CD4-positive, CD25-positive, alpha-beta regulatory T cell (primary cell): ENCODE measurements around the gene PLCB2. TPM values are rescaled to one million over a fixed set of nuclear protein-coding genes. Genes with fewer than 3 reads are reported as not detected.

Experiments used
- ATAC-seq, 2 donors: fragments of 150-1000 bp; cut with Tn5 transposase; one replicate each; pipeline ENCODE4 v1.10.0; 2021; ENCODE audit warnings: low read depth in 2 of 2, moderate number of reproducible peaks in 2 of 2, moderate library complexity in 1 of 2
- DNase-seq, 3 donors: peaks; one replicate each; pipeline versions ENCODE4 v3.0.0 to v3.0.0-alpha.2; 2012 to 2022; ENCODE audit warnings: mixed read lengths in 1 of 3
- H3K27ac ChIP-seq: one replicate; pipeline ENCODE4 v1.7.0; 2013; ENCODE audit warnings: mild to moderate bottlenecking, low read length; ENCODE audit not compliant: insufficient read depth, poor library complexity, severe bottlenecking
- H3K27me3 ChIP-seq: one replicate; pipeline ENCODE4 v1.7.0; 2013; ENCODE audit warnings: low read length; ENCODE audit not compliant: control insufficient read depth, insufficient read depth
- H3K36me3 ChIP-seq: one replicate; pipeline ENCODE4 v1.7.0; 2013; ENCODE audit warnings: mild to moderate bottlenecking, low read length, moderate library complexity; ENCODE audit not compliant: control insufficient read depth, insufficient read depth
- H3K4me1 ChIP-seq: 2 replicates; pipeline ENCODE4 v1.7.0; 2013; ENCODE audit warnings: mild to moderate bottlenecking, low read length; ENCODE audit not compliant: insufficient read depth, control insufficient read depth, poor library complexity, severe bottlenecking
- H3K4me3 ChIP-seq: one replicate; pipeline ENCODE4 v1.7.0; 2013; ENCODE audit warnings: low read depth, mild to moderate bottlenecking, low read length, moderate library complexity
- H3K9me3 ChIP-seq, 2 experiments: 1 replicate in 1 of 2; 2 replicates in 1 of 2; pipeline ENCODE4 v1.7.0; 2013; ENCODE audit warnings: low read length in 2 of 2, mild to moderate bottlenecking in 1 of 2, moderate library complexity in 1 of 2; ENCODE audit not compliant: control insufficient read depth in 2 of 2
- H3K27ac Mint-ChIP-seq, 3 donors: one replicate each; pipeline ENCODE4 v1.8.0; 2020 to 2022; ENCODE audit warnings: mild to moderate bottlenecking in 3 of 3, mixed read lengths in 3 of 3, moderate library complexity in 2 of 3
- H3K27me3 Mint-ChIP-seq: one replicate; pipeline ENCODE4 v1.8.0; 2022; ENCODE audit warnings: mild to moderate bottlenecking, mixed read lengths
- H3K36me3 Mint-ChIP-seq: one replicate; pipeline ENCODE4 v1.8.0; 2020; ENCODE audit warnings: mixed read lengths
- H3K4me1 Mint-ChIP-seq, 4 donors: one replicate each; pipeline ENCODE4 v1.8.0; 2020 to 2022; ENCODE audit warnings: mixed read lengths in 4 of 4, mild to moderate bottlenecking in 1 of 4
- H3K4me3 Mint-ChIP-seq, 4 donors: one replicate each; pipeline ENCODE4 v1.8.0; 2020 to 2022; ENCODE audit warnings: mild to moderate bottlenecking in 4 of 4, mixed read lengths in 4 of 4, moderate library complexity in 3 of 4
- H3K9me3 Mint-ChIP-seq, 7 donors: one replicate each; pipeline ENCODE4 v1.8.0; 2020 to 2022; ENCODE audit warnings: mixed read lengths in 7 of 7, mild to moderate bottlenecking in 3 of 7, moderate library complexity in 2 of 7
- polyA plus RNA-seq, 4 donors: library from polyadenylated mRNA; unstranded; fragments of 300-500 nt; fragmentation: Illumina TruSeq; gene quantifications; one replicate each; pipeline ENCODE4 v1.2.3, GENCODE V29; 2021
- total RNA-seq: library from RNA; stranded (reverse); gene quantifications from one replicate; pipeline ENCODE4 v1.2.3, GENCODE V29; 2022

The PLCB2 gene
- total and polyA plus RNA-seq, 5 donors from 2014 or later = 17.3 to 305 (median 21.3) TPM

DNA sequence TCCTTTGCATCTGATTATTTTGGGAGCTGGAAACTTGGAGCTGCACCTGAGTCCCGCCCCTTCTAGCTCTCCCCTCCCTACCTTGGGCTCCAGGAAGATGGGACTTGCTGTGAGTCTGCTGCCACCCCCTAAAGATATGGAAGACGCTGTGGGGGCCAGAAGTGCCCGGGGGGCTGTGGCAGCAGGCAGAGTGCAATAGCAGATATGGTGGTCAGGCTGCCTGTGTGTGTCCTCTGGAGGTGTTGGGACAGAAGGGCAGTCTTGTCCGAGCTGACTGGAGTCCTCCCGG, 68.4 kb downstream of the PLCB2 start:
- Mint-ChIP-seq H3K36me3 (no peaks in the 10 kb centered on the region), H3K9me3 (no peaks in the 10 kb centered on the region), H3K27me3 (peaks cover 30% of the 10 kb centered on the region), H3K4me3 (no peak overlapping the region), H3K27ac (no peak overlapping the region), H3K4me1 (peaks cover 0 to 14% (median 2%) of the 10 kb centered on the region in 4 donors)
- Histone ChIP-seq H3K27ac (no peak overlapping the region), H3K36me3 (no peaks in the 10 kb centered on the region), H3K4me3 (no peak overlapping the region), H3K4me1 (peaks cover 12% of the 10 kb centered on the region), H3K27me3 (no peaks in the 10 kb centered on the region), H3K9me3 (no peaks in the 10 kb centered on the region)
- no peak for ATAC-seq
- no peak for DNase-seq

GRCh38 chr15:40238532-40239403, 69.0 kb downstream of the PLCB2 start, which contains the start of gene PAK6:
Gene PAK6 (plus strand): TSS chr15:40239063. CDS start chr15:40264786, 25,723 bp downstream.
- no peak for DNase-seq
- peaks cover 12% of the 10 kb centered on the region for H3K4me1 ChIP-seq
- ATAC-seq = peak in 1 of 2 donors; percentile 38
- Mint-ChIP-seq H3K36me3 (no peaks in the 10 kb centered on the region), H3K9me3 (no peaks in the 10 kb centered on the region), H3K27me3 (peaks cover 30% of the 10 kb centered on the region), H3K27ac (peak within 1 kb of the TSS in 1 of 3 donors; percentile 65), H3K4me1 (peaks cover 0 to 14% (median 2%) of the 10 kb centered on the region in 4 donors), H3K4me3 (peak within 1 kb of the TSS in 2 of 4 donors; percentile 13 to 33)
- H3K9me3 ChIP-seq = no peaks in the 10 kb centered on the region
- no peak within 1 kb of the TSS for H3K4me3 ChIP-seq
- H3K27ac ChIP-seq = no peak within 1 kb of the TSS
- H3K36me3 ChIP-seq = no peaks in the 10 kb centered on the region
- no peaks in the 10 kb centered on the region for H3K27me3 ChIP-seq

Other genes with a start within 250 kb of the PLCB2 start
- 8.2 TPM for gene BMF, start 199.1 kb downstream of the PLCB2 start, total RNA-seq
- gene BMF, start 199.1 kb downstream of the PLCB2 start, polyA plus RNA-seq = 1 to 10 TPM in 2 of 4 donors, under 1 TPM in 2; 0.86 to 1.5 (median 1.2) TPM
- 4.8 TPM for gene BUB1B, start 146.9 kb downstream of the PLCB2 start, total RNA-seq
- gene BUB1B, start 146.9 kb downstream of the PLCB2 start, polyA plus RNA-seq = 1 to 10 TPM in 1 of 4 donors, under 1 TPM in 2, not detected in 1; 0.37 to 2.2 (median 0.86) TPM
- gene PAK6, start 68.9 kb downstream of the PLCB2 start, total RNA-seq = not detected
- gene PAK6, start 68.9 kb downstream of the PLCB2 start, polyA plus RNA-seq = not detected
- 0.35 TPM for gene ANKRD63, start 24.9 kb downstream of the PLCB2 start, total RNA-seq
- not detected for gene ANKRD63, start 24.9 kb downstream of the PLCB2 start, polyA plus RNA-seq
- gene INAFM2, start 15.8 kb upstream of the PLCB2 start, total RNA-seq = 10.0 TPM
- gene INAFM2, start 15.8 kb upstream of the PLCB2 start, polyA plus RNA-seq = 1 to 10 TPM in 3 of 4 donors, under 1 TPM in 1; 0.67 to 2.2 (median 1.7) TPM
- gene CCDC9B, start 33.0 kb upstream of the PLCB2 start, total RNA-seq = 3.7 TPM
- gene CCDC9B, start 33.0 kb upstream of the PLCB2 start, polyA plus RNA-seq = under 1 TPM in 1 of 4 donors, not detected in 3; 0.10 TPM
- not detected for gene PHGR1, start 43.1 kb upstream of the PLCB2 start, total RNA-seq
- not detected for gene PHGR1, start 43.1 kb upstream of the PLCB2 start, polyA plus RNA-seq
- 0.22 TPM for gene DISP2, start 50.3 kb upstream of the PLCB2 start, total RNA-seq
- under 1 TPM; 0.10 to 0.54 (median 0.21) TPM for gene DISP2, start 50.3 kb upstream of the PLCB2 start, polyA plus RNA-seq
- 10.5 TPM for gene KNSTRN, start 74.8 kb upstream of the PLCB2 start, total RNA-seq
- gene KNSTRN, start 74.8 kb upstream of the PLCB2 start, polyA plus RNA-seq = 1 to 10 TPM; 3.3 to 6.1 (median 4.4) TPM
- 40.2 TPM for gene IVD, start 97.9 kb upstream of the PLCB2 start, total RNA-seq
- gene IVD, start 97.9 kb upstream of the PLCB2 start, polyA plus RNA-seq = 10 to 100 TPM; 25.0 to 36.3 (median 32.4) TPM
- 32.9 TPM for gene BAHD1, start 133.0 kb upstream of the PLCB2 start, total RNA-seq
- gene BAHD1, start 133.0 kb upstream of the PLCB2 start, polyA plus RNA-seq = 1 to 10 TPM; 1.3 to 1.6 (median 1.5) TPM
- gene CHST14, start 163.0 kb upstream of the PLCB2 start, total RNA-seq = 6.3 TPM
- 1 to 10 TPM; 1.1 to 2.0 (median 1.4) TPM for gene CHST14, start 163.0 kb upstream of the PLCB2 start, polyA plus RNA-seq